HepG2 (cell line): Measurements from ENCODE around the gene SLC13A5. TPM values are rescaled to one million over a fixed set of nuclear protein-coding genes. Genes with fewer than 3 reads are reported as not detected.

Experiments used
- BORCS8-MEF2B ChIP-seq: sonication (generic); formaldehyde crosslinking; IDR thresholded peaks from 2 replicates; pipeline ENCODE4 v1.8.0; 2022; ENCODE audit warnings: mild to moderate bottlenecking, missing genetic modification reagents
- CREB1 ChIP-seq, 2 experiments: fragments of 450-650 bp in 1 of 2; IDR thresholded peaks; 2 replicates each; pipeline ENCODE4 v1.6.1; 2016 to 2017; ENCODE audit warnings: control low read depth in 1 of 2, mild to moderate bottlenecking in 1 of 2, missing compliant biosample characterization in 1 of 2, missing genetic modification characterization in 1 of 2
- HIVEP1 ChIP-seq: sonication (generic); formaldehyde crosslinking; IDR thresholded peaks from 2 replicates; pipeline ENCODE4 v1.4.0; 2020; ENCODE audit warnings: mild to moderate bottlenecking, missing genetic modification reagents
- NFE2 ChIP-seq: sonication (generic); formaldehyde crosslinking; IDR thresholded peaks from 2 replicates; pipeline ENCODE4 v1.4.0; 2020; ENCODE audit warnings: missing genetic modification reagents
- POLR2AphosphoS2 ChIP-seq: IDR thresholded peaks from 2 replicates; pipeline ENCODE4 v1.6.1; 2011; ENCODE audit warnings: low read depth, low read length, improper control_type of control experiment
- SAFB2 ChIP-seq: sonication (generic); formaldehyde crosslinking; IDR thresholded peaks from 2 replicates; pipeline ENCODE4 v1.5.1; 2020; ENCODE audit warnings: missing genetic modification reagents, low read depth, mild to moderate bottlenecking, borderline replicate concordance
- SMC3 ChIP-seq: IDR thresholded peaks from 2 replicates; pipeline ENCODE4 v1.6.1; 2011; ENCODE audit warnings: low read length, improper control_type of control experiment
- TP53 ChIP-seq: sonication (generic); formaldehyde crosslinking; conservative IDR thresholded peaks from 2 replicates; pipeline ENCODE4 v1.4.0; 2020; ENCODE audit warnings: missing genetic modification reagents
- U2AF1 ChIP-seq: fragments of 200-400 bp; formaldehyde crosslinking; optimal IDR thresholded peaks from 2 replicates; pipeline ENCODE3; 2017; ENCODE audit warnings: mild to moderate bottlenecking, low read depth, low read length
- ZNF124 ChIP-seq: sonication (generic); formaldehyde crosslinking; IDR thresholded peaks from 2 replicates; pipeline ENCODE4 v1.4.0; 2020; ENCODE audit warnings: missing genetic modification reagents
- ZNF224 ChIP-seq: sonication (generic); formaldehyde crosslinking; IDR thresholded peaks from 2 replicates; pipeline ENCODE4 v1.5.0; 2020; ENCODE audit warnings: mild to moderate bottlenecking, missing genetic modification reagents
- ZNF24 ChIP-seq: fragments of 450-650 bp; IDR thresholded peaks from 2 replicates; pipeline ENCODE4 v1.6.1; 2017; ENCODE audit warnings: antibody characterized with exemption, mild to moderate bottlenecking
- ZNF256 ChIP-seq: sonication (generic); formaldehyde crosslinking; conservative IDR thresholded peaks from 2 replicates; pipeline ENCODE4 v1.4.0; 2020; ENCODE audit warnings: missing genetic modification reagents
- ZNF264 ChIP-seq: sonication (generic); formaldehyde crosslinking; IDR thresholded peaks from 2 replicates; pipeline ENCODE4 v1.4.0; 2020; ENCODE audit warnings: missing genetic modification reagents
- ZNF317 ChIP-seq: sonication (generic); formaldehyde crosslinking; IDR thresholded peaks from 2 replicates; pipeline ENCODE4 v1.5.0; 2020; ENCODE audit warnings: mild to moderate bottlenecking, missing genetic modification reagents
- ZNF432 ChIP-seq: sonication (generic); formaldehyde crosslinking; IDR thresholded peaks from 2 replicates; pipeline ENCODE4 v1.5.0; 2020; ENCODE audit warnings: missing genetic modification reagents, mild to moderate bottlenecking, borderline replicate concordance
- ZNF484 ChIP-seq: sonication (generic); formaldehyde crosslinking; IDR thresholded peaks from 2 replicates; pipeline ENCODE4 v1.5.1; 2020; ENCODE audit warnings: mild to moderate bottlenecking, low read depth, missing genetic modification reagents, borderline replicate concordance
- ZNF678 ChIP-seq: sonication (generic); formaldehyde crosslinking; IDR thresholded peaks from 2 replicates; pipeline ENCODE4 v1.4.0; 2020; ENCODE audit warnings: mild to moderate bottlenecking, missing genetic modification reagents
- ZNF772 ChIP-seq: sonication (generic); formaldehyde crosslinking; IDR thresholded peaks from 2 replicates; pipeline ENCODE4 v1.5.0; 2020; ENCODE audit warnings: mild to moderate bottlenecking, missing genetic modification reagents
- polyA plus RNA-seq, 8 experiments: library from polyadenylated mRNA; depleted of rRNA in 3 of 8; stranded (reverse) in 7 of 8; unstranded in 1 of 8; fragments of >200 nt; fragmentation: Illumina TruSeq in 4 of 8; extraction: Trizol in 4 of 8; gene quantifications; 2 replicates each; pipeline versions ENCODE4 v1.2.1 to v1.2.3, GENCODE V29; 2011 to 2016; ENCODE audit warnings: low read depth in 4 of 8, missing spikeins in 1 of 8, mixed read lengths in 1 of 8; ENCODE audit not compliant: insufficient read depth in 1 of 8
- total RNA-seq, 5 experiments: library from RNA; depleted of rRNA; stranded (reverse); fragments of >200 nt; fragmentation: Illumina TruSeq; extraction: Trizol; gene quantifications; 2 replicates each; pipeline ENCODE4 v1.2.3, GENCODE V29; 2016; ENCODE audit warnings: low read depth in 1 of 5
- TF ChIP-seq, protein P1 (sequence below): sonication (generic); formaldehyde crosslinking; IDR thresholded peaks from 2 replicates; pipeline ENCODE4 v1.5.1; 2020; ENCODE audit warnings: mild to moderate bottlenecking, moderate library complexity, missing genetic modification reagents
- TF ChIP-seq, protein P2 (sequence below): sonication (generic); formaldehyde crosslinking; IDR thresholded peaks from 2 replicates; pipeline ENCODE4 v1.5.1; 2020; ENCODE audit warnings: mild to moderate bottlenecking, missing genetic modification reagents, moderate library complexity
- TF ChIP-seq, protein P3 (sequence below): sonication (generic); formaldehyde crosslinking; IDR thresholded peaks from 2 replicates; pipeline ENCODE4 v1.8.1; 2023; ENCODE audit warnings: mild to moderate bottlenecking, missing genetic modification reagents
- TF ChIP-seq, protein P4 (sequence below): sonication (generic); formaldehyde crosslinking; IDR thresholded peaks from 2 replicates; pipeline ENCODE4 v1.8.0; 2022; ENCODE audit warnings: missing genetic modification reagents, mild to moderate bottlenecking, borderline replicate concordance
- TF ChIP-seq, protein P5 (sequence below): IDR thresholded peaks from 2 replicates; pipeline ENCODE4 v1.6.1; 2016; ENCODE audit warnings: low read depth, borderline replicate concordance

SLC13A5 gene
- total and polyA plus RNA-seq, 2 of the 13 experiments (the other 11 are each of a cell fraction or from before 2014, with no cell fraction given), result 42.8 to 310 TPM

- TF ChIP-seq HIVEP1 (CRISPR knock-in tag) (no peak), ZNF24 (0 out of 2 replicates have a peak, but pooled peaks have one; percentile 31), POLR2AphosphoS2 (no peak), ZNF678 (CRISPR knock-in tag) (no peak; the same call in 1 of the 2 replicates), CREB1 (IDR thresholded peaks at IDR 0.05) (no peak), CREB1 (CRISPR knock-in tag; IDR thresholded peaks at IDR 0.05) (peak; percentile 79), ZNF224 (CRISPR knock-in tag) (peak; percentile 92), BORCS8-MEF2B (CRISPR knock-in tag) (peak; percentile 80), TP53 (no peak; the same call in 1 of the 2 replicates), ZNF484 (CRISPR knock-in tag) (no peak), ZNF317 (CRISPR knock-in tag) (peak; percentile 68), ZNF432 (CRISPR knock-in tag) (no peak), U2AF1 (no peak), ZNF124 (peak; percentile 89), ZNF256 (CRISPR knock-in tag) (no peak), ZNF772 (CRISPR knock-in tag) (peak; percentile 77), SMC3 (peak; percentile 40), ZNF264 (CRISPR knock-in tag) (peak; percentile 85; the same call in 1 of the 2 replicates), NFE2 (no peak), SAFB2 (no peak)
- TF ChIP-seq, protein P1, sequence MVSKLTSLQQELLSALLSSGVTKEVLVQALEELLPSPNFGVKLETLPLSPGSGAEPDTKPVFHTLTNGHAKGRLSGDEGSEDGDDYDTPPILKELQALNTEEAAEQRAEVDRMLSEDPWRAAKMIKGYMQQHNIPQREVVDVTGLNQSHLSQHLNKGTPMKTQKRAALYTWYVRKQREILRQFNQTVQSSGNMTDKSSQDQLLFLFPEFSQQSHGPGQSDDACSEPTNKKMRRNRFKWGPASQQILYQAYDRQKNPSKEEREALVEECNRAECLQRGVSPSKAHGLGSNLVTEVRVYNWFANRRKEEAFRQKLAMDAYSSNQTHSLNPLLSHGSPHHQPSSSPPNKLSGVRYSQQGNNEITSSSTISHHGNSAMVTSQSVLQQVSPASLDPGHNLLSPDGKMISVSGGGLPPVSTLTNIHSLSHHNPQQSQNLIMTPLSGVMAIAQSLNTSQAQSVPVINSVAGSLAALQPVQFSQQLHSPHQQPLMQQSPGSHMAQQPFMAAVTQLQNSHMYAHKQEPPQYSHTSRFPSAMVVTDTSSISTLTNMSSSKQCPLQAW (CRISPR knock-in tag), result peak; percentile 93
- TF ChIP-seq, protein P2, sequence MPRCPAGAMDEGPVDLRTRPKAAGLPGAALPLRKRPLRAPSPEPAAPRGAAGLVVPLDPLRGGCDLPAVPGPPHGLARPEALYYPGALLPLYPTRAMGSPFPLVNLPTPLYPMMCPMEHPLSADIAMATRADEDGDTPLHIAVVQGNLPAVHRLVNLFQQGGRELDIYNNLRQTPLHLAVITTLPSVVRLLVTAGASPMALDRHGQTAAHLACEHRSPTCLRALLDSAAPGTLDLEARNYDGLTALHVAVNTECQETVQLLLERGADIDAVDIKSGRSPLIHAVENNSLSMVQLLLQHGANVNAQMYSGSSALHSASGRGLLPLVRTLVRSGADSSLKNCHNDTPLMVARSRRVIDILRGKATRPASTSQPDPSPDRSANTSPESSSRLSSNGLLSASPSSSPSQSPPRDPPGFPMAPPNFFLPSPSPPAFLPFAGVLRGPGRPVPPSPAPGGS, result peak; percentile 32; the same call in 1 of the 2 replicates
- TF ChIP-seq, protein P3, sequence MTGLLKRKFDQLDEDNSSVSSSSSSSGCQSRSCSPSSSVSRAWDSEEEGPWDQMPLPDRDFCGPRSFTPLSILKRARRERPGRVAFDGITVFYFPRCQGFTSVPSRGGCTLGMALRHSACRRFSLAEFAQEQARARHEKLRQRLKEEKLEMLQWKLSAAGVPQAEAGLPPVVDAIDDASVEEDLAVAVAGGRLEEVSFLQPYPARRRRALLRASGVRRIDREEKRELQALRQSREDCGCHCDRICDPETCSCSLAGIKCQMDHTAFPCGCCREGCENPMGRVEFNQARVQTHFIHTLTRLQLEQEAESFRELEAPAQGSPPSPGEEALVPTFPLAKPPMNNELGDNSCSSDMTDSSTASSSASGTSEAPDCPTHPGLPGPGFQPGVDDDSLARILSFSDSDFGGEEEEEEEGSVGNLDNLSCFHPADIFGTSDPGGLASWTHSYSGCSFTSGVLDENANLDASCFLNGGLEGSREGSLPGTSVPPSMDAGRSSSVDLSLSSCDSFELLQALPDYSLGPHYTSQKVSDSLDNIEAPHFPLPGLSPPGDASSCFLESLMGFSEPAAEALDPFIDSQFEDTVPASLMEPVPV, result peak; percentile 80
- TF ChIP-seq, protein P4, sequence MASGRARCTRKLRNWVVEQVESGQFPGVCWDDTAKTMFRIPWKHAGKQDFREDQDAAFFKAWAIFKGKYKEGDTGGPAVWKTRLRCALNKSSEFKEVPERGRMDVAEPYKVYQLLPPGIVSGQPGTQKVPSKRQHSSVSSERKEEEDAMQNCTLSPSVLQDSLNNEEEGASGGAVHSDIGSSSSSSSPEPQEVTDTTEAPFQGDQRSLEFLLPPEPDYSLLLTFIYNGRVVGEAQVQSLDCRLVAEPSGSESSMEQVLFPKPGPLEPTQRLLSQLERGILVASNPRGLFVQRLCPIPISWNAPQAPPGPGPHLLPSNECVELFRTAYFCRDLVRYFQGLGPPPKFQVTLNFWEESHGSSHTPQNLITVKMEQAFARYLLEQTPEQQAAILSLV (CRISPR knock-in tag), result 0 out of 2 replicates have a peak, but pooled peaks have one; percentile 26
- TF ChIP-seq, protein P5, sequence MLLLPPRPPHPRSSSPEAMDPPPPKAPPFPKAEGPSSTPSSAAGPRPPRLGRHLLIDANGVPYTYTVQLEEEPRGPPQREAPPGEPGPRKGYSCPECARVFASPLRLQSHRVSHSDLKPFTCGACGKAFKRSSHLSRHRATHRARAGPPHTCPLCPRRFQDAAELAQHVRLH (CRISPR knock-in tag), result 0 out of 2 replicates have a peak, but pooled peaks have one; percentile 67
These were observed 12.9 kb downstream of the SLC13A5 start (continued) for GRCh38 chr17:6699997-6700947.
